GM21576 (cell line): ENCODE data around the gene CACNA2D4.

Experiments used
- ATAC-seq: cut with Tn5 transposase; IDR thresholded peaks from one replicate; pipeline ENCODE4 v1.9.1; 2021; ENCODE audit warnings: mild to moderate bottlenecking, moderate library complexity; ENCODE audit not compliant: unreplicated experiment

Gene CACNA2D4

DNA sequence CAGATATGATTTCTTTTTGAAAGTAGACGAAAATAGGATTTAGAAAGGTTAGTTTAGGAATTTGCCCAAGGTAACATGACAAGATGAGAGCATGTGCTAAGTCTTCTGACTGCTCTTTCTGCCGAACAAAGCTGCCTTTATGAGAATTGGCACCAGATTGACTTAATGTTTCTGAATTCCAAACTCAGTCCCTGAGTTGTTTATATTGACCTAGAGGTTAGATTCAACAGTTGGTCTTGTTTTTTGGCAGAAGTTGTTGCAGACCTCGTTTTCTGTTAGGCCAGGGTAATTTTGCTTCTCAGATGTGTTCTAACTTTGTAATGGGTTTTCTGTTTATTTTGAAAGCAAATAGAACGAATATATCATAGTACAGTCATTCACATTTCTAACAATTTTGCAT lies 159.6 kb downstream of the CACNA2D4 start:
- no peak for ATAC-seq

DNA sequence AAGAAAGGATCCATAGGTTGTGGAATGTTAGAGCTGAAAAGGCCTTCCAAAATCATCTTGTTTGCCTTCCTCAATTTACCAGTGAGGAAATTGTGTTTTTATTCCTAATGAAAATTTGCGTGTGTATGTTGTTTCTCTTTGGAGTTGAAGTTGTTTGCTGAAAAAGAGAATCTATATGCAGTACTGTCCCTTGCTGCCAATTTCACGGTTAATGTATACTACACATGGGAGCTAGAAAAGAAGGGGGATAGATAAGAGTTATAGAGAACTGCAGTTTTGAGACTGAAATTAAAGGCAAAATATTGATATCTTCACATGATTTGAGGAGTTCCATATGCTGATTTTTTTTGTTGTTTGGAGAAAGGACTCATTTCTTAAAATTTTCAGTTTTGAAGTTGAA lies 160.1 kb downstream of the CACNA2D4 start:
- ATAC-seq = no peak

DNA sequence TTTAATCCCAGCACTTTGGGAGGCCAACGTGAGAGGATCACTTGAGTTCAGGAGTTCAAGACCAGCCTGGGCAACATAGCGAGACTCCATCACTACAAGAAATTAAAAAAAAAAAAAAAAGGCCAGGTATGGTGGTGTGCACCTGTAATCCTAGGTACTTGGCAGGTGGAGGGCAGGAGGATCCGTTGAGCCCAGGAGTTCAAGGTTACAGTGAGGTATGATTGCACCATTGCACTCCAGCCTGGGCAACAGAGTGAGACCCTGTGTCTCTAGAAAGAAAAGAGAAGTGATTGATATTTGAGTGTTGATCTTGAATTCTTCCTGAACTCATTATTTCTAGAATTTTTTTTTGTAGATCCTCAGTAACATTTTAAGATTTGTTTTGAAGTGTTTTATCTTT lies 168.2 kb downstream of the CACNA2D4 start:
- no peak for ATAC-seq

DNA sequence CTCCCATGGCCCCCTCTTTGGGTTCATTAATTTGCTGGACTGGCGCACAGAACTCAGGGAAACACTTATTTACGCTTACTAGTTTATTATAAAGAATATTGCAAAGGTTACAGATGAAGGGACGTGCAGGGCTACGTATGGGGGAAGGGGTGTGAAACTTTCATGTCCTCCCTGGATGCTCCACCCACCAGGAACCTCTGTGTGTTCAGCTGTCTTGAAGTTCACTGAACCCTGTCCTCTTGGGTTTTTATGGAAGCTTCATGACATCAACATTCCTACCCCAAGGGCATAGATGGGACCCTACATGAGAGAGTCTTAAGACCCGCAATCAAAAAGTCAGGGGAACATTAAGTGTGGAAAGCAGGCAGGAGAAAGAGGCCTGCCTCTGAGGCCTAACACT lies 169.4 kb downstream of the CACNA2D4 start:
- ATAC-seq = no peak

DNA sequence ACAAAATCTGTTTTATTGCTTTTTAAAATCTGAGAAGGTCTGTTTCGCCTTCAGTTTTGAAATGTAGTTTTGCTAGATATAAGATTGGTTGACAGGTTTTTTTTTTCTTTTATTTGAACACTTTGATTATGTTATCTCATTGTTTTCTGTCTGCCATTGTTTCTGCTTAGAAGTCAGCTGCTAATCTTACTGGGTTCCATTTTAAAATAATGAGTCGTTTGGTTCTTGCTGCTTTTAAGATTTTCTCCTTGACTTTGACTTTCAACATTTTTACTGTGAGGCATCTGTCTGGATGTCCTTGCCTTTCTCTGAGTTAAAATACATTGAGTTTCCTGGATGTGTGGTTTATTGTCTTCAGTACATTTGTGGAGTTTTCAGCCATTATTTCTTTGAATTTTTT lies 170.8 kb downstream of the CACNA2D4 start:
- ATAC-seq = no peak

DNA sequence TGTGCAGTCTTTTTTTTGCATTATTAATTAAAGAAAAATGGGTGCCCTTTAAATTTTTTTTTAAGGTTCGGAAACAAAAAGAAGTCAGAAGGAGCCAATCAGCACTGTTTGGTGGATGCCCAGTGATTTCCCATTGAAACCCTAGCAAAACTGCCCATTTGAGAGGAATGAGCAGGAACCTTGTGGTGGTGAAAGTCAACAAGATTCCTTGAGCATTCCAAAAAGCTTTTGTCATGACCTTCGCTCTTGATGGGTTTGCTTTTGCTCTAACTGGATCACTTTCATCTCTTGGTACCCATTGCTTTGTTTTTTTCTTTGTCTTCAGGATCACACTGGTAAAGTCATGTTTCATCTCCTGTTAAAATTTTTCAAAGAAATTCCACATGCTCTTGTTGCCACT lies 173.5 kb downstream of the CACNA2D4 start:
- ATAC-seq = no peak
